Kidney epithelial cell (primary cell): ENCODE measurements around the gene IQCH. TPM values are rescaled to one million over a fixed set of nuclear protein-coding genes. Genes with fewer than 3 reads are reported as not detected.

ENCODE experiments used
- DNase-seq: peaks from one replicate; pipeline ENCODE4 v3.0.0-alpha.2; 2010; ENCODE audit warnings: low read depth
- H3K27me3 ChIP-seq: 2 replicates; pipeline ENCODE4 v1.6.0; 2011; ENCODE audit warnings: low read length; ENCODE audit not compliant: control insufficient read depth, insufficient read depth
- H3K36me3 ChIP-seq: 2 replicates; pipeline ENCODE4 v1.5.1; 2011; ENCODE audit warnings: low read length; ENCODE audit not compliant: control insufficient read depth, insufficient read depth
- H3K4me3 ChIP-seq: 2 replicates; pipeline ENCODE4 v1.5.1; 2011; ENCODE audit warnings: low read depth, mild to moderate bottlenecking, control low read depth, low read length
- total RNA-seq: library from RNA; depleted of rRNA; stranded (reverse); fragments of >200 nt; gene quantifications from 2 replicates; pipeline ENCODE4 v1.2.3, GENCODE V29; 2015
- TF ChIP-seq, protein P1 (sequence below): IDR thresholded peaks from 2 replicates; pipeline ENCODE4 v1.5.1; 2011; ENCODE audit warnings: mild to moderate bottlenecking, moderate library complexity, low read length, control low read depth, inconsistent platforms; ENCODE audit not compliant: insufficient read depth, poor library complexity, severe bottlenecking

The IQCH gene
- total RNA-seq, 1 donor from 2014 or later, result 6.3 TPM

DNA sequence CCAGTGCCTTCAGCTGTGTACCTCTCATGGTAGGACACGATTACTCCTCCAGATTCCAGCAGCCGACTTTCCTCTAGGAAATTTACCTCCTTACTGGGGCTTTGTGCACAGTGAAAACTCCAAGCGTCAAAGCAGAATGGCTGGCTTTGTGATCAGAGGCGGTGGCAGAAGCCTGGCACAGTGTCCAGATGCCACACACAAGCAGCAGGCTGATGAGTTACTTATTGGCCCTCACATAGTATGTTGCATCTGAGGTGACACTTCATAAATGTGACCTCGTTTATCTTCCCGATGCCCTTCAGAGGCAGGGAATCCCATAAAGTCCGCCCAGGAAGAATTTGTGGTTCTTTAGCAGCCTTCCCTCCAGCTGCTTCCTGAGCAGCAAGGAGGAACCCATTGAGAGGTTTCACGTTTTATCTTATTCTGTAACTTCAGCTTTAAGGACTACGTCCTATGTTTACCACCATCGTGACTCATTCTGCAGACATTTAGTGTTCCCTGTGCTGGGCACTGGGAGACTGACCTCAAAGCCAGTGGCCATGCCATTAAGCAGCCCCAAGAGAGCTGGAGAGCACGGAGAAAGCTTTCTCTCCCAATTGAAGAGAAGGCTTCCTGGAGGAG is 159.3 kb downstream of the IQCH start:
- TF ChIP-seq, protein P1, sequence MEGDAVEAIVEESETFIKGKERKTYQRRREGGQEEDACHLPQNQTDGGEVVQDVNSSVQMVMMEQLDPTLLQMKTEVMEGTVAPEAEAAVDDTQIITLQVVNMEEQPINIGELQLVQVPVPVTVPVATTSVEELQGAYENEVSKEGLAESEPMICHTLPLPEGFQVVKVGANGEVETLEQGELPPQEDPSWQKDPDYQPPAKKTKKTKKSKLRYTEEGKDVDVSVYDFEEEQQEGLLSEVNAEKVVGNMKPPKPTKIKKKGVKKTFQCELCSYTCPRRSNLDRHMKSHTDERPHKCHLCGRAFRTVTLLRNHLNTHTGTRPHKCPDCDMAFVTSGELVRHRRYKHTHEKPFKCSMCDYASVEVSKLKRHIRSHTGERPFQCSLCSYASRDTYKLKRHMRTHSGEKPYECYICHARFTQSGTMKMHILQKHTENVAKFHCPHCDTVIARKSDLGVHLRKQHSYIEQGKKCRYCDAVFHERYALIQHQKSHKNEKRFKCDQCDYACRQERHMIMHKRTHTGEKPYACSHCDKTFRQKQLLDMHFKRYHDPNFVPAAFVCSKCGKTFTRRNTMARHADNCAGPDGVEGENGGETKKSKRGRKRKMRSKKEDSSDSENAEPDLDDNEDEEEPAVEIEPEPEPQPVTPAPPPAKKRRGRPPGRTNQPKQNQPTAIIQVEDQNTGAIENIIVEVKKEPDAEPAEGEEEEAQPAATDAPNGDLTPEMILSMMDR, result no peak
- Histone ChIP-seq H3K4me3 (no peak overlapping the region), H3K27me3 (no peaks in the 10 kb centered on the region), H3K36me3 (no peaks in the 10 kb centered on the region)
- peak; percentile 53 for DNase-seq

GRCh38 chr15:67415181-67415580 is 160.6 kb downstream of the IQCH start:
- H3K27me3 ChIP-seq, result no peaks in the 10 kb centered on the region
- TF ChIP-seq, protein P1, result no peak
- H3K4me3 ChIP-seq, result no peak overlapping the region
- H3K36me3 ChIP-seq, result no peaks in the 10 kb centered on the region
- peak; percentile 29 for DNase-seq

- no peak for DNase-seq
- Histone ChIP-seq H3K4me3 (no peak overlapping the region), H3K27me3 (no peaks in the 10 kb centered on the region), H3K36me3 (no peaks in the 10 kb centered on the region)
- TF ChIP-seq, protein P1, result no peak
These were observed 162.3 kb downstream of the IQCH start for GRCh38 chr15:67416891-67417290.

GRCh38 chr15:67419705-67420104 is 165.1 kb downstream of the IQCH start:
- Histone ChIP-seq H3K27me3 (no peaks in the 10 kb centered on the region), H3K4me3 (no peak overlapping the region), H3K36me3 (no peaks in the 10 kb centered on the region)
- no peak for DNase-seq
- TF ChIP-seq, protein P1, result no peak

DNA sequence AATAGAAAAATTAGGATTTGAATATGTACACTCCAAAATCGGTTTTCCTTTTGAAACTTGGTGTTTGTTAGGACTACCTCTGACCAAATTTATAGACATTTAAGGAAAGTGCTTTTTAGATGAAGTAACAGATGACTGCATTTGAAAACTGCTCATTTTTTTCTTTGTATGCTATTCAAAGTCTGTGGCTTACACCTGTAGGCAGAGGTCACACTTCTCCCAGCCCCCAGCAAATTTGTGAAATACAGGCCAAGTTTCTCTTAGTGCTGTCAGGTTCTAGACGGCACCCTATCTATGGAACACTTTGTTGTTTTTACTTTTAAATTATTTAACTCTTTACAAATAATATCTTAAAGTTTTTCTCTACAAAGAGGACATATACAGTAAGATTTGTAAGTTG is 165.6 kb downstream of the IQCH start:
- DNase-seq, result no peak
- Histone ChIP-seq H3K4me3 (no peak overlapping the region), H3K36me3 (no peaks in the 10 kb centered on the region), H3K27me3 (no peaks in the 10 kb centered on the region)
- TF ChIP-seq, protein P1, result no peak

GRCh38 chr15:67421105-67421504 is 166.5 kb downstream of the IQCH start:
- TF ChIP-seq, protein P1, result no peak
- Histone ChIP-seq H3K36me3 (no peaks in the 10 kb centered on the region), H3K27me3 (no peaks in the 10 kb centered on the region), H3K4me3 (no peak overlapping the region)
- DNase-seq, result no peak
